ENCODE data around the gene MCFD2. TPM values are rescaled to one million over a fixed set of nuclear protein-coding genes. Genes with fewer than 3 reads are reported as not detected.

MCFD2 gene
- total RNA-seq, 2 experiments from 2014 or later, result 30.5 to 35.8 TPM

GRCh38 chr2:46855805-46856204 lies 59.8 kb downstream of the MCFD2 start:
- no peaks in the 10 kb centered on the region for H3K36me3 Mint-ChIP-seq
- no peaks in the 10 kb centered on the region for H3K4me1 Mint-ChIP-seq
- no peaks in the 10 kb centered on the region for H3K9me3 Mint-ChIP-seq (ENCODE audit: low read depth)
- no peak overlapping the region for H3K4me3 Mint-ChIP-seq
- peaks cover 3% of the 10 kb centered on the region for H3K27me3 Mint-ChIP-seq
- CTCF ChIA-PET, result no interaction called here
- no peak overlapping the region for H3K27ac Mint-ChIP-seq
- ATAC-seq (no peak), DNase-seq (no peak)

DNA sequence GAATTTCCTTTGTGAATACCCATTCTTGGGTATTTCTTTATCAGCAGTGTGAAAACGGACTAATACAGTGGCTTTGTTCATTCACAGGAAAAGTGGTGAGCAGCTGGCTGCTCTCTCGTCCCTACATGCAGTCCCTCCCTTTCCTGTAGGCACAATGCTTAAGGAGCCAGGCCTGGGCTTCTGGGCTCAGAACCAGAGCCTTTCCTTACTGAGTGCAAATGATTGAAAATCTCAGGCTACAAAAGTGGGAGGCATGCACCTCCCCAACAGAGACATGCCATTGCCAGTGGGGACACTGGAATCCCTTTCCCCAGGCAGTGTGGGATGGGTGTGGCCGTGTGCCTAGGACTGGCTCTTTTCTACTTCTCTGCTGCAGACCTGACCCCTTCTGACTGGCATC lies 61.3 kb downstream of the MCFD2 start:
- Mint-ChIP-seq H3K27ac (no peak overlapping the region), H3K27me3 (no peaks in the 10 kb centered on the region), H3K36me3 (no peaks in the 10 kb centered on the region), H3K9me3 (ENCODE audit: low read depth) (no peaks in the 10 kb centered on the region), H3K4me1 (no peaks in the 10 kb centered on the region), H3K4me3 (no peak overlapping the region)
- ATAC-seq (no peak), DNase-seq (no peak)
- CTCF ChIA-PET, result no interaction called here

- no peaks in the 10 kb centered on the region for H3K4me1 Mint-ChIP-seq
- DNase-seq (no peak), ATAC-seq (no peak)
- H3K4me3 Mint-ChIP-seq, result no peak overlapping the region
- no peak overlapping the region for H3K27ac Mint-ChIP-seq
- peaks cover 9% of the 10 kb centered on the region for H3K27me3 Mint-ChIP-seq
- CTCF ChIA-PET, result no interaction called here
- H3K9me3 Mint-ChIP-seq (ENCODE audit: low read depth), result no peaks in the 10 kb centered on the region
- no peaks in the 10 kb centered on the region for H3K36me3 Mint-ChIP-seq
Observed at GRCh38 chr2:46852598-46852997, 63.0 kb downstream of the MCFD2 start.

DNA sequence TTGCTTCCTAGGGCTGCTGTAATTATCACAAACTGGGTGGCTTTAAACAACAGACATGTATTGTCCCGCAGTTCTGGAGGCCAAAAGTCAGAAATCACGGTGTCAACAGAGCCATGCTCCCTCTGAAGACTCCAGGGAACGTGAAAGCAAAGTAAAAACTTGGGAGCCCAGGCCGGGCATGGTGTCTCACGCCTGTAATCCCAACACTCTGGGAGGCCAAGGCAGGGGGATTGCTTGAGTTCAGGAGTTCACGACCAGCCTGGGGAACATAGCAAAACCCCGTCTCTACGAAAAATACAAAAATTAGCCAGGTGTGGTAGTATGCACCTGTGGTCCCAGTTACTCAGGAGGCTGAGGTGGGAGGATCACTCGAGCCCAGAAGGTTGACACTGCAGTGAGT lies 63.5 kb downstream of the MCFD2 start:
- no peak overlapping the region for H3K27ac Mint-ChIP-seq
- no peaks in the 10 kb centered on the region for H3K36me3 Mint-ChIP-seq
- H3K9me3 Mint-ChIP-seq (ENCODE audit: low read depth), result no peaks in the 10 kb centered on the region
- peaks cover 10% of the 10 kb centered on the region for H3K27me3 Mint-ChIP-seq
- CTCF ChIA-PET, result no interaction called here
- no peaks in the 10 kb centered on the region for H3K4me1 Mint-ChIP-seq
- ATAC-seq (no peak), DNase-seq (no peak)
- H3K4me3 Mint-ChIP-seq, result no peak overlapping the region

Other genes starting within 250 kb of the MCFD2 start
- 1 to 10 TPM; 7.5 to 8.0 TPM for gene SOCS5, start 216.5 kb downstream of the MCFD2 start, total RNA-seq
- 10 to 100 TPM; 67.5 to 79.0 TPM for gene TTC7A, start 25.4 kb upstream of the MCFD2 start, total RNA-seq
- gene STPG4, start 239.5 kb upstream of the MCFD2 start, total RNA-seq, result under 1 TPM; 0.20 to 0.40 TPM

All from activated CD8-positive, alpha-beta memory T cell treated with anti-CD3 and anti-CD28 coated beads, Interleukin-2, amount 10 ng/mL, durations not matched to agents 7 days and 5 days (primary cell).